ENCODE results near the gene RAB11FIP4. TPM values are rescaled to one million over a fixed set of nuclear protein-coding genes. Genes with fewer than 3 reads are reported as not detected.

Gene RAB11FIP4
- total RNA-seq, 1 experiment from 2014 or later, result 2.8 TPM

GRCh38 chr17:31523862-31524730 lies 132.6 kb downstream of the RAB11FIP4 start:
- TF ChIP-seq, protein P1, sequence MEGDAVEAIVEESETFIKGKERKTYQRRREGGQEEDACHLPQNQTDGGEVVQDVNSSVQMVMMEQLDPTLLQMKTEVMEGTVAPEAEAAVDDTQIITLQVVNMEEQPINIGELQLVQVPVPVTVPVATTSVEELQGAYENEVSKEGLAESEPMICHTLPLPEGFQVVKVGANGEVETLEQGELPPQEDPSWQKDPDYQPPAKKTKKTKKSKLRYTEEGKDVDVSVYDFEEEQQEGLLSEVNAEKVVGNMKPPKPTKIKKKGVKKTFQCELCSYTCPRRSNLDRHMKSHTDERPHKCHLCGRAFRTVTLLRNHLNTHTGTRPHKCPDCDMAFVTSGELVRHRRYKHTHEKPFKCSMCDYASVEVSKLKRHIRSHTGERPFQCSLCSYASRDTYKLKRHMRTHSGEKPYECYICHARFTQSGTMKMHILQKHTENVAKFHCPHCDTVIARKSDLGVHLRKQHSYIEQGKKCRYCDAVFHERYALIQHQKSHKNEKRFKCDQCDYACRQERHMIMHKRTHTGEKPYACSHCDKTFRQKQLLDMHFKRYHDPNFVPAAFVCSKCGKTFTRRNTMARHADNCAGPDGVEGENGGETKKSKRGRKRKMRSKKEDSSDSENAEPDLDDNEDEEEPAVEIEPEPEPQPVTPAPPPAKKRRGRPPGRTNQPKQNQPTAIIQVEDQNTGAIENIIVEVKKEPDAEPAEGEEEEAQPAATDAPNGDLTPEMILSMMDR (IDR thresholded peaks at IDR 0.05; ENCODE audit: unreplicated experiment), result no peak
- H3K36me3 Mint-ChIP-seq (ENCODE audit: insufficient read depth, unreplicated experiment), result peaks cover 14% of the 10 kb centered on the region
- H3K9me3 Mint-ChIP-seq (ENCODE audit: unreplicated experiment), result no peaks in the 10 kb centered on the region
- H3K27ac Mint-ChIP-seq (ENCODE audit: low read depth, unreplicated experiment), result no peak overlapping the region
- H3K4me3 Mint-ChIP-seq (ENCODE audit: unreplicated experiment), result no peak overlapping the region
- H3K4me1 Mint-ChIP-seq (ENCODE audit: insufficient read depth, unreplicated experiment), result no peaks in the 10 kb centered on the region
- no peak for DNase-seq (ENCODE audit: unreplicated experiment)
- POLR2A ChIA-PET, result interaction anchor here (0.6 to 1.3 kb wide), 3 partner anchors 10 to 359 kb away, joined by 3 to 5 read pairs (median 3); no protein-coding TSS in a partner anchor
- no TSS peak for BruUV-seq (replicated peaks)
- CTCF ChIA-PET, result interaction anchor here (0.6 to 6.8 kb wide), 23 partner anchors 8 to 318 kb away, joined by 3 to 84 read pairs (median 4); no protein-coding TSS in a partner anchor
- intact Hi-C loops (cut with micrococcal nuclease), result no loop called here
- no peaks in the 10 kb centered on the region for H3K27me3 Mint-ChIP-seq (ENCODE audit: insufficient read depth, unreplicated experiment)

- no peak overlapping the region for H3K27ac Mint-ChIP-seq (ENCODE audit: low read depth, unreplicated experiment)
- H3K4me1 Mint-ChIP-seq (ENCODE audit: insufficient read depth, unreplicated experiment), result no peaks in the 10 kb centered on the region
- H3K27me3 Mint-ChIP-seq (ENCODE audit: insufficient read depth, unreplicated experiment), result no peaks in the 10 kb centered on the region
- CTCF ChIA-PET, result interaction anchor here (0.6 to 6.8 kb wide), 33 partner anchors 9 to 919 kb away, joined by 3 to 84 read pairs (median 3); no protein-coding TSS in a partner anchor
- DNase-seq (ENCODE audit: unreplicated experiment), result peak; percentile 87
- TF ChIP-seq, protein P1 (IDR thresholded peaks at IDR 0.05; ENCODE audit: unreplicated experiment), result peak; percentile 88
- no TSS peak for BruUV-seq (replicated peaks)
- H3K4me3 Mint-ChIP-seq (ENCODE audit: unreplicated experiment), result no peak overlapping the region
- H3K36me3 Mint-ChIP-seq (ENCODE audit: insufficient read depth, unreplicated experiment), result peaks cover 14% of the 10 kb centered on the region
- intact Hi-C loops (cut with micrococcal nuclease), result loop anchor here (1.0 kb wide), 2 partner anchors 88 to 136 kb away; no protein-coding TSS in a partner anchor
- POLR2A ChIA-PET, result interaction anchor here (0.7 to 1.3 kb wide), 2 partner anchors 9 to 88 kb away, joined by 3 to 5 read pairs; no protein-coding TSS in a partner anchor
- H3K9me3 Mint-ChIP-seq (ENCODE audit: unreplicated experiment), result no peaks in the 10 kb centered on the region
Measured at GRCh38 chr17:31524926-31525800, 133.7 kb downstream of the RAB11FIP4 start.

DNA sequence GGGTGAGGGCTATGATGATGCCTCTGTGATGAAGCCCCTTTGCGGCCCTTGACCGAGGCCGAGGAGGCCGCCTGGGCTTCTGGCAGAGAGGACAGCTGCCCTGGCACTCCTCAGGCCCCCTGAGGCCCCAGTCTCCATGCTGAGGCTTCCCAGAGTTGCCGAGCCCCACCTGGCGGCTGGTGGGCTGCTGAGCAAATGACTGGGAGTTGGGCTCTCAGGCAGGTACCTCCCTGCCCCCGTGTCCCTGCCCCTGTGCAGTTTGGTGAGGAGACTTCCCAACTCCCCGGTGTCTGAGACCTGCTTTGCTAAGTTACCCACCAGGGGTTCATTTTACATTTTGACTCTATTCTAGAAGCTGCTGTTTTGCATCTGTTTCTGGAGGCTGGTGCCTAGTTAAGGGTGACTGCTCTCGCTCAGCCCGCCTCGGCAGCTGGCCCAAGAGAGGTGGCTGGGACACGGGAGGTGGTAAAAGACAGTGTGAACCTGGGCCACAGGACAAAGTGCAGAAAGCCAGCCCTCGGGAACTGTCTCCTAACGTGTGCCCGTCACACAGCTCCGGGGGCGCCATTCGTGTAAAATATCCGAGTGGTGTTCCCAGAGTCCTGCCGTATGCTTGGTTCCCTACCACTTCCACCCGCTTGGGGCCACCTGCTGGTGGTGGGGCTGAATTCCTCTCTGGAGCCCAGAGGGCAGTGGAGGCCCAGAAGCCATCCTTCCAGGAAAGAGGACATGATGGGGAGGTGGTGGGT lies 134.5 kb downstream of the RAB11FIP4 start:
- POLR2A ChIA-PET, result interaction anchor here (1.3 kb wide), 1 partner anchor 89 kb away, joined by 5 read pairs; no protein-coding TSS in a partner anchor
- H3K27ac Mint-ChIP-seq (ENCODE audit: low read depth, unreplicated experiment), result no peak overlapping the region
- CTCF ChIA-PET, result interaction anchor here (0.6 to 6.8 kb wide), 24 partner anchors 9 to 918 kb away, joined by 3 to 84 read pairs (median 4); no protein-coding TSS in a partner anchor
- no peaks in the 10 kb centered on the region for H3K27me3 Mint-ChIP-seq (ENCODE audit: insufficient read depth, unreplicated experiment)
- peak; percentile 29 for DNase-seq (ENCODE audit: unreplicated experiment)
- BruUV-seq (replicated peaks), result no TSS peak
- TF ChIP-seq, protein P1 (IDR thresholded peaks at IDR 0.05; ENCODE audit: unreplicated experiment), result peak; percentile 33
- intact Hi-C loops (cut with micrococcal nuclease), result loop anchor here (1.0 kb wide), 2 partner anchors 89 to 137 kb away; no protein-coding TSS in a partner anchor
- no peak overlapping the region for H3K4me3 Mint-ChIP-seq (ENCODE audit: unreplicated experiment)
- H3K36me3 Mint-ChIP-seq (ENCODE audit: insufficient read depth, unreplicated experiment), result peaks cover 14% of the 10 kb centered on the region
- no peaks in the 10 kb centered on the region for H3K4me1 Mint-ChIP-seq (ENCODE audit: insufficient read depth, unreplicated experiment)
- H3K9me3 Mint-ChIP-seq (ENCODE audit: unreplicated experiment), result no peaks in the 10 kb centered on the region

All from MCF 10A (cell line).